Endothelial cell (in vitro differentiated cells): Measurements from ENCODE around the gene MED25. TPM values are rescaled to one million over a fixed set of nuclear protein-coding genes. Genes with fewer than 3 reads are reported as not detected.
A peak's percentile ranks its signal among the peaks of the same experiment; 100 is the strongest.

Source experiments
- DNase-seq: peaks from one replicate; pipeline ENCODE4 v3.0.0; 2021; ENCODE audit warnings: low spot score
- H3K27ac Mint-ChIP-seq: one replicate; pipeline ENCODE4 v1.8.0; 2021; ENCODE audit warnings: mixed read lengths, inconsistent platforms; ENCODE audit not compliant: unreplicated experiment
- H3K27me3 Mint-ChIP-seq: one replicate; pipeline ENCODE4 v1.8.0; 2021; ENCODE audit warnings: mild to moderate bottlenecking, moderate library complexity, mixed read lengths, inconsistent platforms; ENCODE audit not compliant: unreplicated experiment
- H3K36me3 Mint-ChIP-seq: one replicate; pipeline ENCODE4 v1.8.0; 2021; ENCODE audit warnings: mild to moderate bottlenecking, low read depth, mixed read lengths, inconsistent platforms; ENCODE audit not compliant: unreplicated experiment
- H3K4me1 Mint-ChIP-seq: one replicate; pipeline ENCODE4 v1.8.0; 2021; ENCODE audit warnings: mild to moderate bottlenecking, mixed read lengths, inconsistent platforms; ENCODE audit not compliant: unreplicated experiment
- H3K4me3 Mint-ChIP-seq: one replicate; pipeline ENCODE4 v1.8.0; 2021; ENCODE audit warnings: mild to moderate bottlenecking, mixed read lengths, inconsistent platforms; ENCODE audit not compliant: unreplicated experiment
- H3K9me3 Mint-ChIP-seq: one replicate; pipeline ENCODE4 v1.8.0; 2021; ENCODE audit warnings: mixed read lengths, inconsistent platforms; ENCODE audit not compliant: unreplicated experiment
- total RNA-seq: library from RNA; stranded (reverse); fragmentation: NEBNext Ultra II Directional; extraction: Animal tissue kit (Norgen Biotek cat#: 25700); gene quantifications from one replicate; pipeline ENCODE4 v1.2.1, GENCODE V29; 2021; ENCODE audit not compliant: unreplicated experiment
- TF ChIP-seq, protein P1 (sequence below): fragments of 200-600 bp; sonication (generic); IDR thresholded peaks from one replicate; pipeline ENCODE4 v1.5.0; 2021; ENCODE audit warnings: antibody characterized with exemption; ENCODE audit not compliant: unreplicated experiment

The MED25 gene
- total RNA-seq, 1 donor from 2014 or later: 117 TPM

DNA sequence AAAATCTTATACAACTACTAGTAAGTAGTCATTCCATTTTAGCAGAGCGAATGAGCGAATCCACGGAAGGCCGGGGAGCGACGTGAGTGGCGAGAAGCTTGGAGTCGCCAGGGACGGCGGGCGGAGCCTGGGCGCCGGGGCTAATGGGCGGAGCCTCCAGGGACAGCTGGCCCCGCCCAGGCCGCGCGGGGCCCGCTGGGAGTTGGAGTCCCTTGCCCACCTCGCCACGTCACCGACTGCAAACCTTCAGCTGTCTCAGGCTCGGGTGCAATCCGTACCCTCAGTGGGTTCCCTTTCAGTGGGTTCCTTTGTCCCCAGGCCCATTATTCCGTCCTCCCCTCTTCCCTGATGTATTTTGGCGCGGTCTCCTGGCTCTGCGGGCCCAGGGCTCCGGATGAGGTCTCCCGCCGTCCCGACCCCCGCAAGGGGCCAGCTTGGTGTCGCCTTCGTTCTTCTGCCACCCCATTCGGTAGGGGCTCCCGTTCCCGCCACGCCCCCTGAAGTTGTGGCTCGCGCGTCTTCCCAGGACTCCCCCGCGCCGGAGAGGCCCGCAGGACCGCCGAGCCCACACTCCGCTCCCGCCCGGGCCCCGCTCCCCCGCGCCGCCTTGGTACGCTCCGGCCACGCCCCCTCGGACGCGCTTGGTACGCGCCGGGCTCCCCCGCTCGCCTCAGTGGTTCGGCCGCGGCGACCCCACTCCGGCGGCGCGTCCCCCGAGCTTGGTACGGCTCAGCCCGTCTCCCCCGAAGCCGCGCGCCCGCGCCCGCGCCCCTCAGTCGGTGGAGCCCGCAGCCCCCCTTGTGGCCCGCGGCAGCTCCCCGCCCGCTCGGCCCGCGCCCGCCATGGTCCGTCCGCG lies 32.6 kb downstream of the MED25 start, which contains the start of gene PTOV1:
TSS of gene PTOV1 (plus strand) at position 673 of the 856 bp plus-strand sequence.
- H3K9me3 Mint-ChIP-seq: no peaks in the 10 kb centered on the region

DNA sequence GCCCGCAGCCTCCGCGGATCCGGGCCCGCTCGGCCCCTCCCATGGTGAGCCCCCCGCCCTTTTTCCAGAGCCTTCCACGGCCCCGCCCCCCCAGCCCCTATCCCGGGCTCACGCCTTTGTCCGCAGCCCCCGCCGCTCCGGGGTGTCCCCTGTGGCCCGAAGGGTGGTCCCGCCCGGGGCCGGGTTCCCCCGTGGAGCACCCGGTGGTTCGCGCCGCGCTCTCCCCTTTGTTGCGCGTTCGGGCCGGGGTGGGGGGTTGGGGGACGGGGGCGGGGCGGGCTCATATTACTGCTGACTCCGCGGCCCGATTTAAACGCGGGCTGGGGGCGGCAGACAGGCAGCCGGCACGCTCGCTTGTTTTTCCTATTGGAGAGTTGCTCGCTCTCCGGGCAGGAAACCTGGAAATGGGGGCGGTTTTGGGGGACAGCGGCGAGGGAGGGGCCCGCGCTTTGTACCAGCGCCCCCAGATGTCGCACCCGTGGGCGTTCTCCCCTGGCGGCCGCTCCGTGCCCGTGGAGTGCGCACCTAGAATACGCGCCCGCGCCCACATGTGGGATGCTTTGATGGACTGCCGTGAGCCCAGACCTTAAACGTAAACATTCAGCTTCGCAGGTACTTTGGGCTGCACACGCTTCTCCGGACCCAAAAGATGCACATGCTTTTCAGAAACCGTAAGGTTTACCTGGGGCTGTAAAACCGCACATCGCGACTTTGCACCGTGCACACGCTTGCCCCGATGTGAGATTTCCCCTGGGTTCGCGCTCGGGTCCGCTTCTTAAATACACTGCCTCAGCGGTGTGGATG lies 33.6 kb downstream of the MED25 start:
- DNase-seq: peak; percentile 53
- Mint-ChIP-seq H3K27ac (peak overlapping the region; percentile 88), H3K4me3 (peak overlapping the region; percentile 93), H3K4me1 (peaks cover 25% of the 10 kb centered on the region), H3K9me3 (no peaks in the 10 kb centered on the region), H3K27me3 (peaks cover 35% of the 10 kb centered on the region), H3K36me3 (peaks cover 31% of the 10 kb centered on the region)
- TF ChIP-seq, protein P1, sequence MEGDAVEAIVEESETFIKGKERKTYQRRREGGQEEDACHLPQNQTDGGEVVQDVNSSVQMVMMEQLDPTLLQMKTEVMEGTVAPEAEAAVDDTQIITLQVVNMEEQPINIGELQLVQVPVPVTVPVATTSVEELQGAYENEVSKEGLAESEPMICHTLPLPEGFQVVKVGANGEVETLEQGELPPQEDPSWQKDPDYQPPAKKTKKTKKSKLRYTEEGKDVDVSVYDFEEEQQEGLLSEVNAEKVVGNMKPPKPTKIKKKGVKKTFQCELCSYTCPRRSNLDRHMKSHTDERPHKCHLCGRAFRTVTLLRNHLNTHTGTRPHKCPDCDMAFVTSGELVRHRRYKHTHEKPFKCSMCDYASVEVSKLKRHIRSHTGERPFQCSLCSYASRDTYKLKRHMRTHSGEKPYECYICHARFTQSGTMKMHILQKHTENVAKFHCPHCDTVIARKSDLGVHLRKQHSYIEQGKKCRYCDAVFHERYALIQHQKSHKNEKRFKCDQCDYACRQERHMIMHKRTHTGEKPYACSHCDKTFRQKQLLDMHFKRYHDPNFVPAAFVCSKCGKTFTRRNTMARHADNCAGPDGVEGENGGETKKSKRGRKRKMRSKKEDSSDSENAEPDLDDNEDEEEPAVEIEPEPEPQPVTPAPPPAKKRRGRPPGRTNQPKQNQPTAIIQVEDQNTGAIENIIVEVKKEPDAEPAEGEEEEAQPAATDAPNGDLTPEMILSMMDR: no peak

More for the DNA sequence above, 32.6 kb downstream of the MED25 start, which contains the start of gene PTOV1:
- peak; percentile 92 for DNase-seq
- Mint-ChIP-seq H3K27ac (peak within 1 kb of the TSS; percentile 95), H3K4me1 (peaks cover 25% of the 10 kb centered on the region), H3K27me3 (peaks cover 30% of the 10 kb centered on the region), H3K4me3 (peak within 1 kb of the TSS; percentile 96), H3K36me3 (peaks cover 30% of the 10 kb centered on the region)
- TF ChIP-seq, protein P1: no peak

DNA sequence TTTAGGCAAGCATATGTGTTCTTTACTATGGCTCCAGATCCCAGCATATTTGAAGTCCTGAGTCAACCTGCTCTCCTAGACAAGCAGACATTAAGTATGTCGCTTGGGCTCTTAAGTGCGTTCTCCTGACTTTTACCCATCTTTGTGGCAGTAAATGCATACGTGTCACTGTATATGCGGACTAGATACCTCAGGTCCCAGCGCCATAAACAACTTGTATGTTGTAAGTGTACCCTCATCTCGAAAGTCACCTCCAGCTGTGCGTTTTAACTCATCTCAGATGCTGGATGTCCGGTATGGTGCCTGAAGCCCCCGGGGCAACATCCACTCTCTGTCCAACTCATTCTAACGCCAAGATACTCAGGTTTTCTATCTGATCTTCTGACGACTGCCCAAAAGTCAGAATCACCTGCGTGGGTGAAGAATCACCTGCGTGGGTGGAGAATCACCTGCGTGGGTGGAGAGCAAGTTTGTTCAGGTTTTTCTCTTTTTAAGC lies 34.6 kb downstream of the MED25 start:
- Mint-ChIP-seq H3K4me3 (peak overlapping the region; percentile 93), H3K36me3 (peaks cover 37% of the 10 kb centered on the region), H3K4me1 (peaks cover 25% of the 10 kb centered on the region), H3K27me3 (peaks cover 35% of the 10 kb centered on the region), H3K9me3 (no peaks in the 10 kb centered on the region), H3K27ac (peak overlapping the region; percentile 88)
- TF ChIP-seq, protein P1: no peak
- no peak for DNase-seq

DNA sequence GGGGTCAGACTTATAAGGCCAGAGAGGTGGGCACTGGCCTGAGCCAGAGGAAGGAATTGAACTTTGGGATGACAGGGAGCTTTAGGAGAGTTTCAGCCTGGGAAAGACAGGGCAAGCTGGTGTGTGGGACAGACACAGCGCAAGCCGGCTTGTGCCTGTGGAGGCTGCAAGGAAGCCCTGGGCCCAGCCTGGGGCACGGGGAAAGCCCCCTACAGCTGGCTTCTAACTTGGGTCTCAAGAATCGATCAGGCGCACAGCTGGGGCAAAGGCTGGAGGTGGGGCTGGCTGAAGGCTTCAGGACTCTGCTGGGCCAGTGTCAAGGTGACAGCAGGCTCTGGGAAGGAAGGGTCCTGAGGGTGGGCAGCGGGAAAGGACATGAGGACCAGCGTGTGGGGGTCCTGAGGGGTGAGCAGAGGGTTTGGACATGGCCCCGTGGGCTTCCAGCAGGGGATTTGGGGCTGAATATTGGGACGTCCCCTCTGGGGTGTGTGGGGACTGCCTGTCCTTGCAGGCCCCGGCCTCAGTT lies 35.8 kb downstream of the MED25 start:
- no peak for DNase-seq
- H3K9me3 Mint-ChIP-seq: no peaks in the 10 kb centered on the region
- peak overlapping the region; percentile 18 for H3K27ac Mint-ChIP-seq
- TF ChIP-seq, protein P1: no peak
- peaks cover 40% of the 10 kb centered on the region for H3K36me3 Mint-ChIP-seq
- H3K4me1 Mint-ChIP-seq: peaks cover 25% of the 10 kb centered on the region
- H3K27me3 Mint-ChIP-seq: peaks cover 38% of the 10 kb centered on the region
- peak overlapping the region; percentile 85 for H3K4me3 Mint-ChIP-seq
